ENCODE data around the gene CNTROB.

CNTROB gene

DNA sequence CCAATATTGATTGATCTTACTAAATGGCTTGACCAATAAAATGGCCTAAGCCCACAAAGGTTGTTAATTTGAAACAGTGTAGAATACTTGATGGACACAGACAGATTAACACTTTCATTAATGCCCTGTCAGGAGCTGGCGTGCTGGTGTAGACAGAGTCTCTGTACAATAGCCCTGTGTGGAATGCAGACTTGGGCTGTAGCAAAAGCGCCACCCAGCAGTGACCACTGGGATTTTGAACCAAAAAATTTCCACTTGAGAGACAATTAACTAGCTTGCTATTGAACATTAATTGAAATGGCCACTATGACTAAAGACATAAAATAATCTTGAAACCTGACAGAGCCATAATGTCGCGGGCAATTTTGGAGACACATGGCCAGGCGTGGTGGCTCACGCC is 50.7 kb downstream of the CNTROB start:
- no peak for DNase-seq (ENCODE audit: low read depth in 2 of 2)

DNA sequence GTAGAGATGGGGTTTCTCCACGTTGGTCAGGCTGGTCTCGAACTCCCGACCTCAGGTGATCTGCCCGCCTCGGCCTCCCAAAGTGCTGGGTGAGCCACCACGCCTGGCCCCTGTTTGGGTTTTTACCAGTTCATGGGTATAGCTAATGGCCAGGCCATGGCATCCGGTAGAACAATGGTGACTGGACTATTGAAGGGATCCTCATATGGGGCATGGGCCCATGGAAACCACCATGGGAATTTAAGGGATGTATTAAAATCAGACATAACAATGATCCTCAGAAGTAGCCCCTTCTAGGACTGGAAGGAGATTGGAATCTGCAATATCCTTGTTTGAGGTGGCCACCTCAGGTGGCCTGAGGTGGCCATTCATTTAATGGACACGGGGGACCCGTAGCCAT is 52.9 kb downstream of the CNTROB start:
- no peak for DNase-seq (ENCODE audit: low read depth in 2 of 2)

DNA sequence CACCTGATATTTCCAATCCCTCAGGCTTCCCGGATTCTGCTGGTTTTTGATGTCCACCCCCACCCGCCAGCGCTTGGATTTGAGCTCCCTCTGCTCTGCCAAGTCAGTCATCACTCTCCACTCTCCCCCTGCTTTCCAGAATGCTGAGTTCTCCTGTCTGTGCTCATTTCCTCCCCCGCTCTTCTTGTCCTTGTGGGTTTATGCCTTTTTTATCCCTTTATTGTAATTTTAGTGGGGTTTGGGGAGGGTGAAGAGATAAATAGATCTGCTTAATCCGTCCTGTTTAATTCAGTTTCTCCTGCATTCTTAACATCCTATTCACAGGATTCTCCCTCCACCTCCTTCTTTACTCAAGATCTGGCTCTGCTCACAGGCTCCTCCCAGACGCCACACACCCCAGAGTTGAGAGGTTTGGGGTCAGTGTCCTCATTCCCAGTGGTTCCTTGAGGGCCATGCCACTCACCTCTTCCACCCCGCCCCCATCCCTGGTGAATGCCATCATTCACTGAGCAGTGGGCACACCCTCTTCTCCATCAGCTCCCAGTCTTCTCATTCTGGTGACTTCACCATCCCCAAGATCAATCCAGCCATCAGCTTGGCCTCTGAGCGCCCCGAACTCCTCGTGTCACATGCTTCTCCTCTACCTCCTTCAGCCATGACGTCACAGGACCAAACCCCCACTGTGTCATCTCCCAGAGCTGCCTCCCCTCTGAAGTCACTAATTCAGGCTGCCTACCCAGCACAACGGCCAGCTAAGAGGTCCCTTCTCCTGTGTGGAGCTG is 55.3 kb downstream of the CNTROB start:
- DNase-seq (ENCODE audit: low read depth in 2 of 2), result no peak

DNA sequence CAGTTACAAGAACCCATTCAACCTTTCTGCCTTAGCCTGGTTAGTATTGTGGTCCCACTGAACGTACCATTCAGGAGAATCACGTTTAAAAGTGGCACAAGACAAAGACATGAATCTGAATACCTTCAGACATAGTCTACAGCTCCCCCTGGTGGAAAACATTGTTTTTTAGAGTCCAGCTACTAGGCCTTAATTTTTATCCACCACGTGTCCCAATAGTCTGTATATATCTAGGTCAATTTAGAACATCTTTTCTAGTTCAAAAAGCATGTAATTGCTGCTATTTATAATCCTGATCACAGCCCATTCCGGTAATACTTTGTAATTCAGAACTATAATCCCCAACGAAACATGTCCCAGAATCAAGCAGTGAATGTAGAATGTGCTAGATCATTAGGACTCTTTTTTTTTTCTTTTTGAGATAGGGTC is 56.8 kb downstream of the CNTROB start:
- peak in 1 of 2 donors; percentile 22 for DNase-seq (ENCODE audit: low read depth in 2 of 2)

DNA sequence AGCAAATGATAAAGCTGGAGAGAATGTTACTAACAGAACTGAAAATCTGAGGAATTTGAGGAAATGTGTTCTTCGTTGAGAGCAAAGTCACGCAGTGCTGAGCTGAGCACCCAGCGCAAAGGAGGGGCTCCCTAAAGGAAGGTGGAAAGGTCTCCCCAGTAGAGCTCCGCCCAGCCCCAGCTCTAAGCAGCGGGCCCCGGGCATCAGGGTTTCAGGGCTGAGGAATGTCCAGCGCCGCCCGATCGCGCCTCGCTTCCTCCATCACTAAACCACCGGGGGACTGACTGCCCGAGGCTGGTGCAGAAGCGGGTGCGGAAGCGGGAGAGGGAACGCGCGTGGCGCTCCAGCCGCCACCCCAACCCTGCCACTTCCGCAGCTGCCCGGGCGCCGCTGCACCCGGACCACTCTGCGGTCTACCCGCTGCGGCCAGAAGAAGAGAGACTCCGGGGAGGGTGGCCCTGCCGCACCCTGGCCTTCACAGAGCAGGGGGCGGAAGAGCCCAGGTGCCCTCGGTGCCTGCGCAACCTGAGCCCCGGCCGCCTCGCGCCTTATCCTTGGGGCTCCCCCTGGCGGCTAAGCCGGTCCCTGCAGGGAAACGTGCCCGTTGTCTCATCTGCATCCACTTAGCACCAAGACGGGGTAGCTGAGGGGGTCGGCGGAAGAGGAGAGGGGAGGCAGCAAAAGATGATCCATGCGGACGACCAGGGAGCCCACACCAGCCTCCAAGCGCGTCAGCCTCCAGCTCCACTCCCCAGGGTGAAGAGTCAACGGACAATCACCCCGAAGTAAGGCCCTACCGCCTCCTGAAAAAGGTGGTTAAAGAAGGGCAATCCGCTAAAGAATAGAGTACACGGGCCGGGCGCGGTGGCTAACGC is 58.0 kb downstream of the CNTROB start:
- DNase-seq (ENCODE audit: low read depth in 2 of 2), result peak; percentile 83 to 86

DNA sequence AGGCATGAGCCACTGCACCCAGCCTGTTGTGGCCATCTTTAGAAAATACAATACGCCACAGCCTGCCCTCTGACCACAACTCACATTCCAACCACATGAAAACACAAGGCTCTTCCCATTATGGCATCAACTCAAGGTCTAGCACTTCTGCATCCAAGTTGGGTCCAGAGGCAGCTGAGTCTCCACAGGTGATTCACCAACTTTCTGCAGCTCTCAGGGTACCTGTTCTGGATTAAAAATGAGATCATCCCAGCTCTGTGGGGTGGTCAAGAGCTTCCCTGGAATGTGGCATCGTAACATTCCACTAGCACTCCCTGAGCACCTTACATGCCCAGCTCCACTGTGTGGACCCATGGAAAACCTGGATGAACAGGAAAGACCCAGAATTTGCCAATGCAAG is 60.5 kb downstream of the CNTROB start:
- DNase-seq (ENCODE audit: low read depth in 2 of 2), result no peak

DNA sequence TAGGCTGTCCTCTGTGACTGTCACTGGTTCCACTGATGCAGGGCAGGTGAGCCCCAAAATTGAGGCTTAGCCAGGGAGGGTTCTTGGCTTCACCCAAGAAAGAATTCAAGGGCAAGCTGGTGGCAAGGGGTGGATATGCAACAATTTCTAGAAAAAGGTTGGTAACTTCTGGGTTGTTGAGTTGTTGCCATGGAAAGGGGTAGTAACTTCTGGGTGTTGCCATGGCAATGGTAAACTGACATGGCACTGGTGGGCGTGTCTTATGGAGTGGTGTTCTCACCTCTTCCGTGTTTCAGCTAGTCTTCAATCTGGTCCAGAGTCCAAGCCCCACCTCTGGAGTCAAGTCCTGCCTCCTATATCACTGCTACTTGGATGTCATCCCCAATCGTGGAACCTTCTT is 60.9 kb downstream of the CNTROB start:
- DNase-seq (ENCODE audit: low read depth in 2 of 2), result no peak

DNA sequence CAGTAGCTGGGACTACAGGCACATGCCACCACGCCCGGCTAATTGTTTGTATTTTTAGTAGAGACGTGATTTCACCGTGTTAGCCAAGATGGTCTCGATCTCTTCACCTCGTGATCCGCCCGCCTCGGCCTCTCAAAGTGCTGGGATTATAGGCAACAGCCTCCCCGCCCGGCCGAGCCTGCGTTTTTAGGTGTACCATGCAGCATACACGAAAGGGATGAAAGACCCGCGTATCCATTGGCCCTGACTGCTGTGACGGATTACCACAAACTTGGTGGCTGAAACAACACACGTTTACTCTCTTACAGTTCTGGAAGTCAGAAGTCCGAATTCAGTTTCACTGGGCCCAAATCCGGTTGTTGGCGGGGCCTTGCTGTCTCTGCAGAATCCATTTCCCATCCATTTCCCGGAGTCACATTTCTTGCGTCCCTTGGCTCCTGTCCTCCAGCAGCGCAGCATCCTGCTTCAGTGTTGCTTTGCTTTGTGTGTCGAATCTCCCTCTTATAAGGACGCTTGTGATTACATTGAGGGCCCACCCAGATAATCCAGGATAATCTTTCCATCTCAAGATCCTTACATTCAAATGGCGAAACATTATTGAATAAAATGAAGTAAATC is 62.1 kb downstream of the CNTROB start:
- DNase-seq (ENCODE audit: low read depth in 2 of 2), result no peak

DNA sequence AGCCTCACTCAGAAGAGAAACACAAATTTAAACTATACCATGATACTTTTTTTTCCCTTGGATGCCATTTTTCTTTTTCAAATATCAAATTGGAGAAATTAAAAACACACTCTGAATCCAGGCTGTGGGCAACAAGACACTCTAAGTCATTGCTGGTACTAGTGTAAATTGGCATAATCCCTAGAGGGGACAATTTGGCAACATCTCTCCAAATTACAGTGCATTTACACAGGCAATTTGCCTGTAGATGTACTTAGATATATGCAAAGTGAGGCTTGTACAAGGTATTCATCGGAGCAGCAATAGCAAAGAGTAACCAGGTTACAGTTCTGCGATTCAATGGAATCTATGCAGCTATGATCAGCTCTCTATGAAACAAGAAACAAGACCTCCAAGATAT is 63.7 kb downstream of the CNTROB start:
- DNase-seq (ENCODE audit: low read depth in 2 of 2), result no peak

DNA sequence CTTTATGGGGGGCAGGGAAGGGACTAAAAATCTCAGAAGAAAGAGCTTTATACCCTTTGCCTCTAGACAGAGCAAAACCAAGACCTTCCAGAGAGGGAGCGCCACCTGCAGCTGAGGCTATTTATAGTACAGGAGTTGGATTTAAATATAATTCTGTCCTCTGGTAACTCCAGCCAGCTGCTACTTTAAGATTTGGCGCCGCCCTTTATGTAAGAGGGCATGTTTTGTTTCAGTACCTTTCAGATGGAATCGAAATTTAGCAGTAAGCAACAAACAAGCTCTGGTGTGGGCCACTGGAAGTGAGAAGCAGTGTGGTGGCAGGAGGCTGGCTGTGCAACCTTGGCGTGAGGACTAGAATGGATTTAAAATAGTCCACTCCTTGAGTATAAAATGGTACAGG is 65.2 kb downstream of the CNTROB start:
- no peak for DNase-seq (ENCODE audit: low read depth in 2 of 2)
